SH-SY5Y (cell line): ENCODE measurements around the gene IRF2.

Source experiments
- GATA2 ChIP-seq: IDR thresholded peaks from 2 replicates; pipeline ENCODE4 v1.6.1; 2011; ENCODE audit warnings: mild to moderate bottlenecking, low read depth, low read length
- GATA3 ChIP-seq: IDR thresholded peaks from 2 replicates; pipeline ENCODE4 v1.6.1; 2011; ENCODE audit warnings: low read depth, mild to moderate bottlenecking, low read length, moderate library complexity

The IRF2 gene

GRCh38 chr4:184448821-184449220, 25.5 kb downstream of the IRF2 start:
- TF ChIP-seq GATA3 (no peak), GATA2 (no peak)

DNA sequence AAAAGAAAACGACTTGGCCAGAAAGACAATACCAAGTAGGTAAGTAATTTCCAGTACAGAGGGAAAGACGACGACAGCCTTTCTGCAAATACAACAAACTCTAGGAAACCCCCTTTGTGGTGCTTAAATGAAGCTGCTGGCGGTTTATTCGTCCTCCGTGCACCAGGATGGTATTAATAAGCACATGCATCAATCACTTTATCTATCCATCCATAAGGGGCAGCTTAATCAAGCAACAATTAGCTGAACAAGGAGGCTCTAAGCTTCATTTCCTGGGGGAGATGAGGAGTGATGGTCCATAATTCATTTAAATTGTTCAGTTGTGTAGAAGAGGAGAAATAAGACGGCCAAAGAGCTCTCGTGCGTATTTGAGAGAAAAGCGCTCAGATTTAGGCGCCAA, 26.2 kb downstream of the IRF2 start:
- no peak for TF ChIP-seq GATA2
- no peak for TF ChIP-seq GATA3

DNA sequence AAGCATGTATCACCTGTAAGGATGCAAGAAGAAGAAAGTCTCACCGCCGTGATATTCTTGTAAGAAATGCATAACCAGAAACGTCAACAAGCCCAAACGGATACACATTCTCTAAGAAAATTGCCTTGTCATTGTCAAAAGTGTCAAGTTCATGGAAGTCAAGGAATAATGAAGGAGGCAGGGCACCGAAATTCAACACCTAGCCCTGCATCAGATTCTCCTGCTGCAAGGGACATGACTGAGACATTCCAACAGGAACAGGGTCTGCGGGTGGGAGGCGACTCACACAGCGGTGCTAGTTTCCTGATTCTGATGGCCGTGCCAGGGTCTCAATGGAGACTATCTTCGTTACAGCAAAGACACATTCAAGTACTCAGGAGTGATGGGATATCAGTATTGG, 26.7 kb downstream of the IRF2 start:
- TF ChIP-seq GATA2 (no peak), GATA3 (no peak)

DNA sequence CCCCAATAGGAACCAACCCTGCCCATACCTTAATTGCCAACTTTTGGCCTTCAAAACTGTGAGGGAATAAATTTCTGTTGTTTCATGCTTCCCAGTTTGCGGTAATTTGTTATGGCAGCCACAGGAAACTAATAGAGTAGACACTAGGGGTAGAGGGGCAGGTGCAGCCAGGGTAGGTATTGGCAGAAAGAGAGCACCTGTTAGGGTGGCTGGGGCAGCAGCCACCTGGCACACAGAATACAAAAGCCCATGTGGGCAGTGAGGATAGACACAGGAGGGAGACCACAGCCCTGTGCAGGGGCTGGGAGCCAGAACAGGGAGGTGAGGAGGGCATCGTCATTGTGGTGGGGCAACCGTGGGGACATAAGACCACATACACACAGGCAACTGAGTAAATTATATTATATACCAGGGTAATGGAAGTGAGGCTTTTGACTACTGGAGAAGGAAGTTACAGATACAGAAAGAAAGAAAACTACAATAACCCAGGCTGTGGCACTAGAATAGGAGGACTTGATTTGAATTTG, 28.2 kb downstream of the IRF2 start:
- TF ChIP-seq GATA2 (no peak), GATA3 (no peak)

GRCh38 chr4:184444953-184445309, 29.4 kb downstream of the IRF2 start:
- no peak for TF ChIP-seq GATA3
- no peak for TF ChIP-seq GATA2

DNA sequence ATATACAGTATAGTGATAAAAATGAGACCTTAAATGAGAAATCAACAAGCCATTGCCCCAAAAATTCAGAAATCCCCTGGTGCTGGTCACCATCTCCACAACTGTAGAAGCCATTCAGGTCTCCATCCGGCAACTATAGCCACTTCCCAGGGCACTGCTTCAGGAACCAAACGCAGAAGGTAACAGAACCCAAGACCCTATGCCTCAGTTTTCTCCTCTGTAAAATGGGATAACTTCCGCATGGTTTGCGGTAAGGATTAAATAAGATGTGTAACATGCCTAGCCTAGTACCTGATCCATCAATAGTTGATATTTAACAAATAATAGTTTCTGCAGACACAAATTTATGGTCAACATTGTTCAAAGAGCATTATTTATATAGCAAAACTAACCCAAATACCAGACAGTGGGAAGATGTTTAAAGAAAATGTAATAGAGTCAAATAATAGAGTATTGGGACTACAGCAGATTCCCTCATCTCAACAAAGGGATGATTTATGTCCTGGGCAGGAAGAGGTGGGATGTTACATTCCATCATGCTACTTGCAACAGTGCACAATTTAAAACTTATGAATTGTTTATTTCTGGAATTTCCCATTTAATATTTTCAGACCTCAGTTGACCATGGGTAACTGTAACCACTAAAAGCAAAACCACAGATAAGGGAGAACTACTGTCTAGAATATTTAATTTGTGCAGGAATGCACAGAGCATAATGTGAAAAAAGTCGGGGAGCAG, 30.0 kb downstream of the IRF2 start:
- TF ChIP-seq GATA2 (no peak), GATA3 (no peak)

- no peak for TF ChIP-seq GATA3
- TF ChIP-seq GATA2: no peak
Observed at GRCh38 chr4:184443318-184443717, 31.0 kb downstream of the IRF2 start.

DNA sequence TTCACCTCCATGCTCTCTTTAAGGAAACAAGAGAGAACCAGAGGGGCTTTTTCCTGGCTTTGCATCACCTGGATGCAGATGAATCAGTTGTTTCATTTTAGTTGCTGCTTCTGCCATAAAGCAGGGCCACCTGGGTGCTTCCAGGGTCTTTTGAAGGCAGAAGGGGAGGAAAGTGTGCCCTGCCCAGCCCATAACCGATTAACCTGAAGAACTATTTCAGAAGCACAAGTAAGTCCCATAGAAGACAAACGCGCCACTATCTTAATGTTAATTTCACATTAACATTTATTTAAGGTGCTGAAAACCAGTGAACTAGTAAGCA, 32.1 kb downstream of the IRF2 start:
- TF ChIP-seq GATA3 (no peak), GATA2 (no peak)

GRCh38 chr4:184441461-184442313, 32.7 kb downstream of the IRF2 start:
- TF ChIP-seq GATA3: no peak
- no peak for TF ChIP-seq GATA2

DNA sequence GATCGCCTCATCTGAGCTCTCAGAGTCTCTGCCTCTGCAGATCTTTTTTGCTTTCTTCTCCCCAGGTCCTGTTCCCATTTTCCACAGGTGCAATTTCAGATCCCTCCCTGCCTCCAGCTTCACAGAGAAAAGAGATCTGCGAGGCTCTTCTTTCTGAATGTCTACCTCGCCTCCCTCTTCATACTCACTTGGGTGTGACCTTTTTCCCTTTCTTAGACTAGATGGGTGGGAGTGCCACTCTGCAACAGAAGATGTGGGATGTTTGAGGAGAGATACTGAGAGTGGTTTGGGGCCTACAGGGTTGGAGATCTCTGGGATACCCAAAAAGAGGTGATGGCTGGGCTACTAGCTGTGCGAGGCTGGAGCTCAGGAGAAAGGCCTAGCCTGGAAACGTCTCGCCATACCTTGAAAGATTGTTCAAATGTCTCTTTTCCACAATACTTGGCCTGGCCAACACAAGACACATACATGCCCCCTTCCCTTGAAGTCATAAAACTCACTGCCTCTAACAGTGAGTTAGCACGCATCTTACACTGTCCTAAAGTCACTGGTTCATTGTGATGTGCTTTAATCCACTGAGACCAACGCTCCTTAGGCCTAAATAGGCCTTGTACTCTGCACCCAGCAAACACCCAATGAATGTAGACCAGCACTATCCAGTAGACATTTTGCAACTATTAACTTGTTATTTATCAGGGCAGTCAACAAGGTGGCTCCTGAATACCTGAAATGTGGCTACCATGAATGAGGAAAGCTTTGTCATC, 33.6 kb downstream of the IRF2 start:
- TF ChIP-seq GATA2 (no peak), GATA3 (no peak)

- no peak for TF ChIP-seq GATA3
- TF ChIP-seq GATA2: no peak
Observed at GRCh38 chr4:184439856-184440594, 34.3 kb downstream of the IRF2 start.

DNA sequence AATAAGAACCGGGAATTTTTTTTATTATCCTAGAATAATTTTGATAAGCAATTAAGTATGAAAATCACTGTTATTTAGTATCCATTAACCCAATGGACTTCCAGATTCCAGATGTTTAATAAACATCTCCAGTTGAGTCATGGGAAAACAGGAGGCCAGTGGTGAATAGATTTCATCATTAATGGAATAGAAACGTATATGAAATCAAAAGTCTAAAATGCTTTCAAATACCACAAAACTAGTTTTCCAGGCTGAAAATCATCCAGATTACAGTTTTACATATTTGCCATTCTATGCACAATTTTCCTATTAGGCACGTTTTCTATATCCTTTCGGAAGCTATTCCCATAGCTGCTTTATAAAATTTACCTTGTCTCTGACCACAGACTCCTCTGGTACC, 35.0 kb downstream of the IRF2 start:
- TF ChIP-seq GATA2 (no peak), GATA3 (no peak)

GRCh38 chr4:184438375-184438774, 36.0 kb downstream of the IRF2 start:
- TF ChIP-seq GATA2 (no peak), GATA3 (no peak)

- TF ChIP-seq GATA3 (no peak), GATA2 (no peak)
Observed at GRCh38 chr4:184437565-184438265, 36.6 kb downstream of the IRF2 start.
